ENCODE measurements around the gene KCTD7. TPM values are rescaled to one million over a fixed set of nuclear protein-coding genes. Genes with fewer than 3 reads are reported as not detected.

KCTD7 gene
- total and polyA plus RNA-seq, 4 experiments from 2014 or later = 10.1 to 63.8 (median 39.7) TPM

- Mint-ChIP-seq H3K27ac (peak overlapping the region in 1 of 7 donors; percentile 42), H3K9me3 (peaks cover 0 to 3% (median 0%) of the 10 kb centered on the region in 8 donors), H3K4me1 (peaks cover 5 to 10% (median 8%) of the 10 kb centered on the region in 4 donors), H3K4me3 (no peak overlapping the region), H3K36me3 (peaks cover 2 to 5% of the 10 kb centered on the region in 2 donors), H3K27me3 (no peaks in the 10 kb centered on the region)
- H3K9me3 ChIP-seq (ENCODE audit: control insufficient read depth in 1 of 2, low read length in 2 of 2) = no peaks in the 10 kb centered on the region
- CTCF ChIA-PET (ENCODE audit: partially characterized antibody) = interaction anchor here (0.6 kb wide), 1 partner anchor 32 kb away, joined by 3 read pairs; no protein-coding TSS in a partner anchor
- intact Hi-C loops (cut with micrococcal nuclease) = no loop called here
- no peaks in the 10 kb centered on the region for H3K4me1 ChIP-seq (ENCODE audit: insufficient read depth, low read length)
- no peaks in the 10 kb centered on the region for H3K36me3 ChIP-seq (ENCODE audit: insufficient read depth, low read length)
- H3K27ac ChIP-seq (ENCODE audit: low read depth, low read length) = no peak overlapping the region
- no peaks in the 10 kb centered on the region for H3K27me3 ChIP-seq (ENCODE audit: insufficient read depth, low read length)
- POLR2A ChIA-PET (ENCODE audit: partially characterized antibody) = no interaction called here
- DNase-seq = no peak
- no peak overlapping the region for H3K4me3 ChIP-seq (ENCODE audit: low read length in 2 of 2)
Measured at GRCh38 chr7:66664590-66665293, 36.1 kb downstream of the KCTD7 start.

- no peaks in the 10 kb centered on the region for H3K36me3 ChIP-seq (ENCODE audit: insufficient read depth, low read length)
- CTCF ChIA-PET (ENCODE audit: partially characterized antibody) = no interaction called here
- POLR2A ChIA-PET (ENCODE audit: partially characterized antibody) = interaction anchor here (0.8 to 1.3 kb wide), 2 partner anchors 12 to 15 kb away, joined by 3 to 4 read pairs; no protein-coding TSS in a partner anchor
- peaks cover 2 to 5% of the 10 kb centered on the region in 2 donors for H3K36me3 Mint-ChIP-seq
- no peak overlapping the region for H3K4me3 Mint-ChIP-seq
- H3K4me3 ChIP-seq (ENCODE audit: low read length in 2 of 2) = no peak overlapping the region
- intact Hi-C loops (cut with micrococcal nuclease) = no loop called here
- H3K27me3 Mint-ChIP-seq = no peaks in the 10 kb centered on the region
- no peaks in the 10 kb centered on the region for H3K27me3 ChIP-seq (ENCODE audit: insufficient read depth, low read length)
- H3K4me1 Mint-ChIP-seq = peaks cover 5 to 10% (median 8%) of the 10 kb centered on the region in 4 donors
- no peak overlapping the region for H3K27ac Mint-ChIP-seq
- H3K27ac ChIP-seq (ENCODE audit: low read depth, low read length) = no peak overlapping the region
- DNase-seq = no peak
- H3K9me3 Mint-ChIP-seq = peaks cover 0 to 3% (median 0%) of the 10 kb centered on the region in 8 donors
- no peaks in the 10 kb centered on the region for H3K4me1 ChIP-seq (ENCODE audit: insufficient read depth, low read length)
- no peaks in the 10 kb centered on the region for H3K9me3 ChIP-seq (ENCODE audit: control insufficient read depth in 1 of 2, low read length in 2 of 2)
Measured at GRCh38 chr7:66666313-66666952, 37.8 kb downstream of the KCTD7 start.

GRCh38 chr7:66667023-66667728 is 38.5 kb downstream of the KCTD7 start:
- Histone ChIP-seq H3K4me3 (ENCODE audit: low read length in 2 of 2) (no peak overlapping the region), H3K27me3 (ENCODE audit: insufficient read depth, low read length) (no peaks in the 10 kb centered on the region), H3K9me3 (ENCODE audit: control insufficient read depth in 1 of 2, low read length in 2 of 2) (no peaks in the 10 kb centered on the region), H3K27ac (ENCODE audit: low read depth, low read length) (no peak overlapping the region), H3K36me3 (ENCODE audit: insufficient read depth, low read length) (no peaks in the 10 kb centered on the region), H3K4me1 (ENCODE audit: insufficient read depth, low read length) (no peaks in the 10 kb centered on the region)
- CTCF ChIA-PET (ENCODE audit: partially characterized antibody) = no interaction called here
- POLR2A ChIA-PET (ENCODE audit: partially characterized antibody) = no interaction called here
- H3K9me3 Mint-ChIP-seq = peaks cover 0 to 3% (median 0%) of the 10 kb centered on the region in 8 donors
- H3K27me3 Mint-ChIP-seq = no peaks in the 10 kb centered on the region
- intact Hi-C loops (cut with micrococcal nuclease) = no loop called here
- no peak for DNase-seq
- peaks cover 5 to 10% (median 8%) of the 10 kb centered on the region in 4 donors for H3K4me1 Mint-ChIP-seq
- H3K27ac Mint-ChIP-seq = peak overlapping the region in 2 of 7 donors; percentile 7 to 52
- peaks cover 2 to 5% of the 10 kb centered on the region in 2 donors for H3K36me3 Mint-ChIP-seq
- no peak overlapping the region for H3K4me3 Mint-ChIP-seq

GRCh38 chr7:66668112-66668511 is 39.4 kb downstream of the KCTD7 start:
- intact Hi-C loops (cut with micrococcal nuclease) = no loop called here
- Mint-ChIP-seq H3K9me3 (no peaks in the 10 kb centered on the region), H3K27me3 (no peaks in the 10 kb centered on the region), H3K4me1 (peaks cover 4 to 5% (median 5%) of the 10 kb centered on the region in 4 donors), H3K36me3 (peaks cover 0 to 2% of the 10 kb centered on the region in 2 donors), H3K4me3 (no peak overlapping the region), H3K27ac (peak overlapping the region in 1 of 7 donors; percentile 83)
- Histone ChIP-seq H3K27ac (ENCODE audit: low read depth, low read length) (no peak overlapping the region), H3K9me3 (ENCODE audit: control insufficient read depth in 1 of 2, low read length in 2 of 2) (no peaks in the 10 kb centered on the region), H3K36me3 (ENCODE audit: insufficient read depth, low read length) (no peaks in the 10 kb centered on the region), H3K4me1 (ENCODE audit: insufficient read depth, low read length) (no peaks in the 10 kb centered on the region), H3K27me3 (ENCODE audit: insufficient read depth, low read length) (no peaks in the 10 kb centered on the region), H3K4me3 (ENCODE audit: low read length in 2 of 2) (no peak overlapping the region)
- CTCF ChIA-PET (ENCODE audit: partially characterized antibody) = no interaction called here
- DNase-seq = no peak
- POLR2A ChIA-PET (ENCODE audit: partially characterized antibody) = interaction anchor here (2.5 kb wide), 1 partner anchor 14 kb away, joined by 8 read pairs; no protein-coding TSS in a partner anchor

- Histone ChIP-seq H3K4me1 (ENCODE audit: insufficient read depth, low read length) (no peaks in the 10 kb centered on the region), H3K36me3 (ENCODE audit: insufficient read depth, low read length) (no peaks in the 10 kb centered on the region), H3K4me3 (ENCODE audit: low read length in 2 of 2) (no peak overlapping the region), H3K9me3 (ENCODE audit: control insufficient read depth in 1 of 2, low read length in 2 of 2) (no peaks in the 10 kb centered on the region), H3K27me3 (ENCODE audit: insufficient read depth, low read length) (no peaks in the 10 kb centered on the region), H3K27ac (ENCODE audit: low read depth, low read length) (no peak overlapping the region)
- ChIA-PET POLR2A (ENCODE audit: partially characterized antibody) (interaction anchor here (2.5 kb wide), 1 partner anchor 14 kb away, joined by 8 read pairs; no protein-coding TSS in a partner anchor), CTCF (ENCODE audit: partially characterized antibody) (no interaction called here)
- intact Hi-C loops (cut with micrococcal nuclease) = no loop called here
- H3K36me3 Mint-ChIP-seq = peaks cover 0 to 2% of the 10 kb centered on the region in 2 donors
- no peaks in the 10 kb centered on the region for H3K9me3 Mint-ChIP-seq
- no peaks in the 10 kb centered on the region for H3K27me3 Mint-ChIP-seq
- H3K4me3 Mint-ChIP-seq = no peak overlapping the region
- DNase-seq = no peak
- no peak overlapping the region for H3K27ac Mint-ChIP-seq
- peaks cover 4 to 5% (median 5%) of the 10 kb centered on the region in 4 donors for H3K4me1 Mint-ChIP-seq
Measured at GRCh38 chr7:66668677-66669076, 40.0 kb downstream of the KCTD7 start.

GRCh38 chr7:66669088-66669487 is 40.4 kb downstream of the KCTD7 start:
- no peaks in the 10 kb centered on the region for H3K27me3 Mint-ChIP-seq

GRCh38 chr7:66669496-66669895 is 40.8 kb downstream of the KCTD7 start:
- Mint-ChIP-seq H3K27ac (no peak overlapping the region), H3K27me3 (no peaks in the 10 kb centered on the region), H3K4me1 (peaks cover 3 to 7% (median 4%) of the 10 kb centered on the region in 4 donors), H3K4me3 (no peak overlapping the region), H3K36me3 (peaks cover 0 to 2% of the 10 kb centered on the region in 2 donors), H3K9me3 (no peaks in the 10 kb centered on the region)
- Histone ChIP-seq H3K9me3 (ENCODE audit: control insufficient read depth in 1 of 2, low read length in 2 of 2) (no peaks in the 10 kb centered on the region), H3K27me3 (ENCODE audit: insufficient read depth, low read length) (no peaks in the 10 kb centered on the region), H3K4me3 (ENCODE audit: low read length in 2 of 2) (no peak overlapping the region), H3K36me3 (ENCODE audit: insufficient read depth, low read length) (no peaks in the 10 kb centered on the region), H3K27ac (ENCODE audit: low read depth, low read length) (no peak overlapping the region), H3K4me1 (ENCODE audit: insufficient read depth, low read length) (no peaks in the 10 kb centered on the region)
- DNase-seq = no peak
- CTCF ChIA-PET (ENCODE audit: partially characterized antibody) = no interaction called here
- POLR2A ChIA-PET (ENCODE audit: partially characterized antibody) = interaction anchor here (2.5 kb wide), 1 partner anchor 15 kb away, joined by 8 read pairs; no protein-coding TSS in a partner anchor
- intact Hi-C loops (cut with micrococcal nuclease) = no loop called here

More at GRCh38 chr7:66669088-66669487, 40.4 kb downstream of the KCTD7 start:
- CTCF ChIA-PET (ENCODE audit: partially characterized antibody) = no interaction called here
- H3K4me3 Mint-ChIP-seq = no peak overlapping the region
- Histone ChIP-seq H3K4me3 (ENCODE audit: low read length in 2 of 2) (no peak overlapping the region), H3K9me3 (ENCODE audit: control insufficient read depth in 1 of 2, low read length in 2 of 2) (no peaks in the 10 kb centered on the region), H3K36me3 (ENCODE audit: insufficient read depth, low read length) (no peaks in the 10 kb centered on the region), H3K27me3 (ENCODE audit: insufficient read depth, low read length) (no peaks in the 10 kb centered on the region), H3K27ac (ENCODE audit: low read depth, low read length) (no peak overlapping the region), H3K4me1 (ENCODE audit: insufficient read depth, low read length) (no peaks in the 10 kb centered on the region)
- H3K27ac Mint-ChIP-seq = peak overlapping the region in 1 of 7 donors; percentile 85
- DNase-seq = no peak
- H3K36me3 Mint-ChIP-seq = peaks cover 0 to 2% of the 10 kb centered on the region in 2 donors
- intact Hi-C loops (cut with micrococcal nuclease) = no loop called here
- POLR2A ChIA-PET (ENCODE audit: partially characterized antibody) = interaction anchor here (2.5 kb wide), 1 partner anchor 15 kb away, joined by 8 read pairs; no protein-coding TSS in a partner anchor
- H3K9me3 Mint-ChIP-seq = no peaks in the 10 kb centered on the region
- H3K4me1 Mint-ChIP-seq = peaks cover 3 to 7% (median 4%) of the 10 kb centered on the region in 4 donors
